ENCODE measurements around the gene ZNF444. TPM values are rescaled to one million over a fixed set of nuclear protein-coding genes. Genes with fewer than 3 reads are reported as not detected.
A peak's percentile ranks its signal among the peaks of the same experiment; 100 is the strongest.

ZNF444 gene
- total RNA-seq, 1 donor from 2014 or later = 94.9 TPM

DNA sequence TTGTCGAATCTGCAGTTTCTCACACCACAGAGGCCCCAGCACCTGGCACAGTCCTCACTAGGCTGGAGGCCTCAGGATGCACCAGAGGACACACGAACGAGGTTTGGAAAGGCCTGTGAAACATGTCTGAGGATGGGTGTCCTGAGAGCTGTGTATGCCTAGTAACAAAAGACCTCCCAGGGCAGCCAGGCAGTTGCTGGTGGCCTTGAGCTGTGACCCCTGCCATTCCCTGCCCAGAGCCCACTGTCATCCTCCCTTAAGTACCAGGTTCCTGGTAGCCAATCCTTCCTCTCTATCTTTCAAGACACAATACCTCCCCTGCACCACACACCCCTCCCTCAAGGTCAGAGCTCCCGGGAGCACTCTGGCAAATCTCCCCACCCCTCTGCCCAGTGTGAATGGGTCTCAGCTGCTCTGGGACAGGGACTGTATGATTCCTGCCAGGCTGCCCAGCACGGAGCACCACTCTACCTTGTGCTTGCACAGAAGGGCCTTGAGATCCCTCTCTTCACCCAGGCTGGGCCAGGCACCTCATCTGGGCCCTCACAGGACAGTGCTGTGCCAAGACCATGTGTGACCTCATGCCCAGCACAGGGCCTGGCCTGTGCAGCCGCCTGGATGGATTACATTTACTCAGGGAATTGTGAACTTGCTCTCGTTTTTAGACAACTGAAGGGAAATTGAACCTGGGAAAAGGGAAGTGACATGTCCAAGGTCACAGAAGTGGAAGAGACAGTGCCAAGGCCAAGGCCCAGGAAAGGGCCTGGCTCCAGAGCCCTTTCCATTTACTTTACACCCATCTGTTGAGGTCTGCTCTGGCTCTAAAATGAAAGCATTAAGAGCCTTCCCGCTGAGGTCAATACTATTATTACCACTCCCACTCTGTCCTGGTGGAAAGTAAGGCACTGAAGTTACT is 22.2 kb upstream of the ZNF444 start:
- H3K27me3 ChIP-seq = no peaks in the 10 kb centered on the region
- DNase-seq (ENCODE audit: low spot score in 2 of 2) = no peak
- H3K9me3 ChIP-seq = no peaks in the 10 kb centered on the region
- TF ChIP-seq, protein P1, sequence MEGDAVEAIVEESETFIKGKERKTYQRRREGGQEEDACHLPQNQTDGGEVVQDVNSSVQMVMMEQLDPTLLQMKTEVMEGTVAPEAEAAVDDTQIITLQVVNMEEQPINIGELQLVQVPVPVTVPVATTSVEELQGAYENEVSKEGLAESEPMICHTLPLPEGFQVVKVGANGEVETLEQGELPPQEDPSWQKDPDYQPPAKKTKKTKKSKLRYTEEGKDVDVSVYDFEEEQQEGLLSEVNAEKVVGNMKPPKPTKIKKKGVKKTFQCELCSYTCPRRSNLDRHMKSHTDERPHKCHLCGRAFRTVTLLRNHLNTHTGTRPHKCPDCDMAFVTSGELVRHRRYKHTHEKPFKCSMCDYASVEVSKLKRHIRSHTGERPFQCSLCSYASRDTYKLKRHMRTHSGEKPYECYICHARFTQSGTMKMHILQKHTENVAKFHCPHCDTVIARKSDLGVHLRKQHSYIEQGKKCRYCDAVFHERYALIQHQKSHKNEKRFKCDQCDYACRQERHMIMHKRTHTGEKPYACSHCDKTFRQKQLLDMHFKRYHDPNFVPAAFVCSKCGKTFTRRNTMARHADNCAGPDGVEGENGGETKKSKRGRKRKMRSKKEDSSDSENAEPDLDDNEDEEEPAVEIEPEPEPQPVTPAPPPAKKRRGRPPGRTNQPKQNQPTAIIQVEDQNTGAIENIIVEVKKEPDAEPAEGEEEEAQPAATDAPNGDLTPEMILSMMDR (IDR thresholded peaks at IDR 0.05) = no peak
- peaks cover 0 to 5% of the 10 kb centered on the region in 2 donors for H3K36me3 ChIP-seq
- H3K27ac ChIP-seq = peak overlapping the region; percentile 89 to 99
- intact Hi-C loops (cut with DNase I) = no loop called here
- H3K4me1 ChIP-seq = peaks cover 13 to 23% of the 10 kb centered on the region in 2 donors
- peak overlapping the region; percentile 93 to 99 for H3K4me3 ChIP-seq

- Histone ChIP-seq H3K4me1 (peaks cover 13 to 23% of the 10 kb centered on the region in 2 donors), H3K27ac (peak overlapping the region; percentile 89 to 99)
Measured at GRCh38 chr19:56119582-56119978, 21.5 kb upstream of the ZNF444 start.

DNA sequence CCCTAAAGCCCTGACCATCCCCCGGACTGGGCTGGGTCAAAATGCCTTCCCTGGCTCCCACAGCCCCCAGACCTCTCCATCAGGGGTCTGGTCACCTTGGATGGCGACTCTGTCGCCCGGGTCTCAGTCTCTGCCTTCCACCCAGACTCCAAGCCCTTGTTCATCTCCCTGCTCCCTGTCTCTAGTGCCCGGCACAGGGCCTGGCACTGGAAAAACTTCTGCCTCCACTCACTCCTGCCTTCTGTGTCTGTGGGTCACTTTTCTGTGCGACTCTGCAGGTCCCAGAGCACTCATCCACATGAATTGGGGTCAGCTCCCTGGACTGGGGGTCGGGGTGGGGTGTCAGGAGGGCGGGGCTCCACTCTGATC is 21.1 kb upstream of the ZNF444 start:
- Histone ChIP-seq H3K4me3 (peak overlapping the region; percentile 93 to 99), H3K4me1 (peaks cover 13 to 23% of the 10 kb centered on the region in 2 donors), H3K27me3 (no peaks in the 10 kb centered on the region), H3K27ac (peak overlapping the region; percentile 89 to 99), H3K36me3 (peaks cover 0 to 5% of the 10 kb centered on the region in 2 donors), H3K9me3 (no peaks in the 10 kb centered on the region)
- DNase-seq (ENCODE audit: low spot score in 2 of 2) = no peak
- TF ChIP-seq, protein P1 (IDR thresholded peaks at IDR 0.05) = no peak
- intact Hi-C loops (cut with DNase I) = loop anchor here (2.0 kb wide), 1 partner anchor 285 kb away; the partner anchor contains the start of gene ZNF583

More at GRCh38 chr19:56119582-56119978, 21.5 kb upstream of the ZNF444 start:
- intact Hi-C loops (cut with DNase I) = no loop called here
- H3K9me3 ChIP-seq = no peaks in the 10 kb centered on the region
- H3K36me3 ChIP-seq = peaks cover 0 to 5% of the 10 kb centered on the region in 2 donors
- TF ChIP-seq, protein P1 (IDR thresholded peaks at IDR 0.05) = no peak
- no peaks in the 10 kb centered on the region for H3K27me3 ChIP-seq
- DNase-seq (ENCODE audit: low spot score in 2 of 2) = no peak
- H3K4me3 ChIP-seq = peak overlapping the region; percentile 93 to 99

- intact Hi-C loops (cut with DNase I) = loop anchor here (1.0 to 2.0 kb wide), 4 partner anchors 15 to 284 kb away; partner anchors contain the start of genes ZNF583 and ZSCAN5A
- TF ChIP-seq, protein P1 (IDR thresholded peaks at IDR 0.05) = peak in 1 of 3 experiments; percentile 14
- Histone ChIP-seq H3K9me3 (no peaks in the 10 kb centered on the region), H3K27me3 (no peaks in the 10 kb centered on the region), H3K4me1 (peaks cover 13 to 23% of the 10 kb centered on the region in 2 donors), H3K36me3 (peaks cover 0 to 4% of the 10 kb centered on the region in 2 donors), H3K4me3 (peak overlapping the region; percentile 93 to 99), H3K27ac (peak overlapping the region; percentile 89 to 99)
- peak; percentile 43 to 84 for DNase-seq (ENCODE audit: low spot score in 2 of 2)
Measured at GRCh38 chr19:56120371-56121179, 20.5 kb upstream of the ZNF444 start.

Data from ascending aorta (tissue), 2 donors.